ENCODE results near the gene LMNA.

DNA sequence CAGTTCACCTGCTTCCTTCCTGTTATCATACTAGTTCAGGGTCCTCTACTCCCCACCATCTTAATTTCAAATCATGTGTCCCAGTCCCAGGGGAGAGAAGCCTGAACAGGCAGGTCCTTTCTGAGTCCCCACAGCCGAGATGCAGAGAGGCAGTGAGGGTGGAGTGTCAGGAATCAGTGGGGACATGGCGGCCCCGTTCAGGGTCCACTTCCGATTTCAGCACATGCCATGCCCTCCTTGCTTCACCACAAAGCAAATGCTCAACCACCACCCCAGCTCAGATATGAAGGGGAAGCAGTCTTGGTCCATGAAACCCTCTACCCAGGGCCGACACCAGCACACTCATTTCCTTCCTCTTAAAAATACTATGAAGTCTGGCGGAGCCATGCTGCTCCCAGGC is 33.7 kb downstream of the LMNA start:
- TF ChIP-seq, protein P1, sequence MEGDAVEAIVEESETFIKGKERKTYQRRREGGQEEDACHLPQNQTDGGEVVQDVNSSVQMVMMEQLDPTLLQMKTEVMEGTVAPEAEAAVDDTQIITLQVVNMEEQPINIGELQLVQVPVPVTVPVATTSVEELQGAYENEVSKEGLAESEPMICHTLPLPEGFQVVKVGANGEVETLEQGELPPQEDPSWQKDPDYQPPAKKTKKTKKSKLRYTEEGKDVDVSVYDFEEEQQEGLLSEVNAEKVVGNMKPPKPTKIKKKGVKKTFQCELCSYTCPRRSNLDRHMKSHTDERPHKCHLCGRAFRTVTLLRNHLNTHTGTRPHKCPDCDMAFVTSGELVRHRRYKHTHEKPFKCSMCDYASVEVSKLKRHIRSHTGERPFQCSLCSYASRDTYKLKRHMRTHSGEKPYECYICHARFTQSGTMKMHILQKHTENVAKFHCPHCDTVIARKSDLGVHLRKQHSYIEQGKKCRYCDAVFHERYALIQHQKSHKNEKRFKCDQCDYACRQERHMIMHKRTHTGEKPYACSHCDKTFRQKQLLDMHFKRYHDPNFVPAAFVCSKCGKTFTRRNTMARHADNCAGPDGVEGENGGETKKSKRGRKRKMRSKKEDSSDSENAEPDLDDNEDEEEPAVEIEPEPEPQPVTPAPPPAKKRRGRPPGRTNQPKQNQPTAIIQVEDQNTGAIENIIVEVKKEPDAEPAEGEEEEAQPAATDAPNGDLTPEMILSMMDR (IDR thresholded peaks at IDR 0.05), result no peak
- no peak for TF ChIP-seq POLR2A (IDR thresholded peaks at IDR 0.05)
